ENCODE results near the gene USPL1.
A peak's percentile ranks its signal among the peaks of the same experiment; 100 is the strongest.

Gene USPL1

DNA sequence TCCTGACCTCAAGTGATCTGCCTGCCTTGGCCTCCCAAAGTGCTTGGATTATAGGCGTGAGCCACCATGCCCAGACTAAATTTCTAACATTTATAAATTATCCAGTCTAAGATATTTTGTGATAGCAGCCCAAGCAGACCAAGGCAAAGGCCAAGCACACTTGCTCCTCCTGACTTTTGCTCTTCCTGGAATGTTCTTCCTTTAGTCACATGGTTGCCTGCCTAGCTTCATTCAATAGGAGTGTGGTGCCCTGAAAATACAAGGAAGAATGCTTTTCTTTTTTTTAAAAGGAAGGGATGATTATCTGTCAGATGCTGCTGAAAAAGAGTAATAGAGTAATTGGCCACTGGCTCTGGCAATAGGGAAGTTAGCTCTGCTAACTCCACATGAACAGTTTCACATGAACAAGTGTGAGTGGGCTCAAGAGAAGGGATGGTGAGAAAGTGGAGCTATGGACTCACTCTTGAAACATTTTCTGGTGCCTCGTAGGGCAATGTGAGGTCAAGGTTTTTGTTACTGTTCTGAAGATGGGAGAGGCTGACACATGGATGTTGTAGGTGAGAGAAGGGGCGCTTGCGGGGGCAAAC lies 47.1 kb downstream of the USPL1 start:
- DNase-seq, result no peak

DNA sequence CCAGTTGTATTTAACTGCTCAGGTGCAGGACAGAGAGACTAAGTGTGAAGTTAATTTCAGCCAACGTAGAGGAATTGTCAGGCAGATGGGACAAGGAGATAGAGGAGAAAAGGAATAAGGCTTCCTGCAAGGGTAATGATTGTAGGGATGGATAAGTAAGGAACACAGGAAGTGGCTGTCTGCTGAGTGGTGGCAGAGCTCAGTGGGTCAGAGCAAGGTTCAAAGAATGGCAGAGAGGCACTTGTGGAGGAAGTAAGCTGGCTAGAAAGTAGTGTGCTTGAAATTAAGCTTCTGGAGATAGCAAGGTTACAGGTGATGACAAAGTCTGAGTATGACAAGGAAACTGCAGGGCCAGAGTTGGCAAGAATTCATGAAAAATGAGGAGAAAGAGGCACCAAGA lies 47.9 kb downstream of the USPL1 start:
- peak in 1 of 2 donors; percentile 17 for DNase-seq

DNA sequence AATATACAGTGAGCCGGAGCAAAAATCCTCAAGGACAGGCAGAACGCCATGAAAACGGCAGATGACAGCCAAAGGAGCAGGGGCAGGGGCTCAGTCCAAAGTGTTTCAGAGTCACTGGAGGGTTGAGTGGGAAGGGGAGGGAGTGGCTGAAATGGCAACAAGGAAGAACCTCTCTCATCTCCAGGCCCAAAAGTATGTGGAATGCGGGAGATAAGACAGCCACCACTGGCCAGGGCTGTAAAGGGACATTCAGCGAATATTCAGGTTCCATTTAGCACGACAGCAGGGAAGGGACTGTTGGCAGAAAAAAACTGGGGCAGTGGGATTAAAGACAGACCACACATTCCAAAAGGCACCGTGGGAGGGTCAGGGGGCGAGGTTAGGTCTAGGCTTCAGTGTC lies 48.4 kb downstream of the USPL1 start:
- DNase-seq, result no peak

GRCh38 chr13:30667014-30667413 lies 49.3 kb downstream of the USPL1 start:
- DNase-seq, result no peak

DNA sequence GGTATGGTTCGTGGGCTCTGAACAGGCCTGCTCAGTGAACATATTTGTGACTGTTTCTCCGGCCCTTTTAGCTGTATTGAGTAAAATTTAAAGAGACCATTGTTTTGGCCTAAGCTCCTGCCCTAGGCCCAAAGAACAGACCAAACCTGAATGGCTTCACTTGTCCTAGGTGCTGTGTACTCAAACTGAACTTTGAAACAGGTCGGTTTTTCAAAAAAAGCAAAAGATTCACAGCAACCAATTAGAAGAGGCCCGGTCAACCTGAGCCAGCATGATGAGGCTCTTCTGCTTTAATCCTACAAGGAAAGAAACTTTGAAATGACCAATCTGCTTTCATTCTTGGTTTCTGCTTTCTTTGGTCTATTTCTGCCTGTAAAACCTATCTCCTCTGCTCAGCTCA lies 50.6 kb downstream of the USPL1 start:
- no peak for DNase-seq

GRCh38 chr13:30671271-30671815 lies 53.6 kb downstream of the USPL1 start:
- no peak for DNase-seq

- DNase-seq, result peak; percentile 91 to 94
These were observed 56.2 kb downstream of the USPL1 start for GRCh38 chr13:30673669-30674521.

- DNase-seq, result no peak
These were observed 58.0 kb downstream of the USPL1 start for GRCh38 chr13:30675717-30676116.

DNA sequence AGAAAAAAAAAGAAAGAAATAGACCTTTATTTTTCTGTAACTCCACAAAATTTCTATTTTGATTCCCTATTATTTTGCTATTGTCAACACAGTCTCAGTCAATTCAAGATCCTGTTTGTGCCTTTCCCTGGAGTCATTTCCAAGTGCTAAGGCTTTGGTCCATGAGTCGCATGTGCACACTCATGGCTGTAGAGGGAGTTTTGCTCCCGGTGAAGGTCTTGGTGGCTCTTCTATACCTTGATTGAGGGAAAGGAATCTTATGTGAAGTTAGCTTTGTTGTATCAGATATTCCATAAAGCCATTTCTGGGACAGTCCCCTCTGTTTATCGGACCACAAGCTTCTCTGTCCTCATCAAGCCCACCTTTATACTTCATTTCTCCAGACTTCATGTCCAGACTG lies 59.0 kb downstream of the USPL1 start:
- no peak for DNase-seq

- peak in 1 of 2 donors; percentile 62 for DNase-seq
These were observed 62.0 kb downstream of the USPL1 start for GRCh38 chr13:30679483-30680330.

DNA sequence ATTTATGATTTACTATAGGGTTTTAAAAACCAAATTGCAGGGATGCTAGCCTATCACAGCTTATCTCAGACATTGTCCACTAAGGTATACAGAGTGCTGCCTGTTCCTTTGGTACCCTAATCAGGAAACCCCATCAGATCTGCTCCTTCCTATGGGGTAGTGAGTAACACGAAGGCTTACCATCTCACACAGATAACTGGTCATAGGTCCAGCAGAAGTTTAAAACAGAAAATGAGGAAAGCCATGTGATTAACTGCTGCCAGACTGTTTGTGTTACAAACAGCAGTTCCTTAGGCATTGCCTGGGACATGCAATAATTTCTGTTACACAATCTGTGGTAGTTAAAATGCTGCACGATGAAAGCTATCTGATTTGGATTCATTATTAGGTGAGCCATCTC lies 64.1 kb downstream of the USPL1 start:
- DNase-seq, result no peak

DNA sequence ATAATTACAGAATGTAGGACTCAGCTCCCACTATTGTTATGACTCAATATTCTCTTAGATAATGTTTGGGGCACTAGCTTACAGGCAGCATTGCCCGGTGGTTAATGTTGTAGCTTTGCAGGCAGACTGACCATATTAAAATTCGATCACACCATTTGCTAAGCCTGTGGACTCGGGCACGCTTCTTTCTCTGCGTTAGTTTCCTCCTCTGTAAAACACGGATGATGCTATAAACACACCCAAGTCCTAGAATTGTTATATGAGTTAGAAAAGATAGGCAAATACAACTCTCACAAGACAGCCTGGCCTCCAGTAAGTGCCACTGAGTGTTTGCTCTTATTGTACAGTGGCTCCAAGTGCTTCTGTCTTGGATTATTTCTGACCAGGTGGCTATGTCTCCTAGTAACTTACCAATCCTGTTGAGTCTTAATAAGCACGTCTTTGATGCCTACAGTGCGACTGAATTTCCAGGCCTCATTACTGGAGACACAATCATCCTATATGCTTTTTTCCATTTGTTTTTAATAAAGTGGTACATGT lies 67.7 kb downstream of the USPL1 start:
- DNase-seq, result no peak

DNA sequence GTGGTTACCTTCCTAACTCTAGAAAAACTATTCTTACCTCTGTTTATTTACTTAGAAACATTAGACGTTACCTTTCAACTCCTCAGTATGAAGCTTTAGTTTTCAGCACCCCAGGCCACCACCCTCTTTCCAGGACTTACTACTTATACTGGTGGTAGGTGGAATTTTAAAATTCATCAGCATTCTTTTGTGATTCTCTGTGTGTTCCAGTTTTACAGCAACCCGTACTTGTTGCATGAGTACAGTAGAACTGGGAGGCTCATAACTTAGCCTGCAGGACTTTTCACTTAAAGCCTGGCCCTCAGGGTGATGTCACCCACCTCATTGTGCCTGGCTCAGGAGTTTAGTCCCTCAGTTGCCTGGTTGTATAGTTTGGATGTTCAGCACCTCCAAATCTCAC lies 68.3 kb downstream of the USPL1 start:
- no peak for DNase-seq

DNA sequence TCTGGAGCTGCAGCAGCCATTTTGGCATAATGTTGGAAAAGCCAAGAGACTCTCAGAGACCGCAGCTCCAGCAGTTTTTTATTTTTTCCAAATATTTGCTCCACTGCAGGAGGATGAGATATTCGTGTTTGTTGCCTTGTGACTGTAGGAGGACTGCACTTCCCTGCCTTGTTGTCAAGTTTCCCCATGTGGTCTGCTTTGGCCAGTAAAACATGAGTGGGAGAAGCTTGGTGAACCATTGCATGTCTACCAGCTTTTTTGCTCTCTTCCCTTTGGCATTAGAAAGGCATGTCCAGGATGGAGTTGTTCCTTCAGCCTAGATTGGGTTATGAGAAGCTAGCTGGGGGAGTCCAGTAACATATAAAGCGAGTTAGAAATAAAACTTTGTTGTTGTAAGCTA lies 69.9 kb downstream of the USPL1 start:
- no peak for DNase-seq

DNA sequence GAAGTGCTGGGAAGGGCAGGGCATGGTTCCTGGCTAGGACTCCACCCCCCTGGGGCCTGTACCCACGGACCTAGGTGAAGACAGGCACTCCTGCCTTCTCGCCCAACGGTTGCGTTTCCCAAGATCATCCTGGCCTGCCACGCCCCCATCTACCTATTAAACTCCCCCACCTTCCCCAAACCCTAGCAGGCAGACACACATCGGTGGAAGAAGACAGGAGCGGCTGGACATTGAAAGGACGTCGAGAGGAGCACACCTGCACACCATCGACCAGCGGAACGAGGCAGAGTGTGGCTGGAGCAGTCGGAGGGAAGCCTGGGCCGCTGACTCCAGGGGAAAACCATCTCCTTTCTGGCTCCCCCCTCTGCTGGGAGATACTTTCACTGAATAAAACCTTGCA lies 72.0 kb downstream of the USPL1 start:
- DNase-seq, result no peak

- DNase-seq, result peak; percentile 72 to 78
These were observed 72.8 kb downstream of the USPL1 start for GRCh38 chr13:30690282-30691188.

- no peak for DNase-seq
These were observed 74.4 kb downstream of the USPL1 start for GRCh38 chr13:30692113-30692512.

GRCh38 chr13:30696278-30697176 lies 78.8 kb downstream of the USPL1 start:
- DNase-seq, result peak in 1 of 2 donors; percentile 11

GRCh38 chr13:30697177-30697953 lies 79.6 kb downstream of the USPL1 start:
- no peak for DNase-seq

GRCh38 chr13:30697996-30698401 lies 80.3 kb downstream of the USPL1 start:
- no peak for DNase-seq

All from bone marrow (tissue), 2 donors.